ENCODE measurements around the gene SLC22A31. TPM values are rescaled to one million over a fixed set of nuclear protein-coding genes. Genes with fewer than 3 reads are reported as not detected.
"Not testable (repeated sequence)": the region's sequence is repeated elsewhere in the genome, so short reads cannot be mapped to it uniquely, and the experiment has no call there.

The SLC22A31 gene
- total RNA-seq: under 1 TPM in 1 of 3 donors, not detected in 2; 0.75 TPM
- not detected for total RNA-seq (2013)

DNA sequence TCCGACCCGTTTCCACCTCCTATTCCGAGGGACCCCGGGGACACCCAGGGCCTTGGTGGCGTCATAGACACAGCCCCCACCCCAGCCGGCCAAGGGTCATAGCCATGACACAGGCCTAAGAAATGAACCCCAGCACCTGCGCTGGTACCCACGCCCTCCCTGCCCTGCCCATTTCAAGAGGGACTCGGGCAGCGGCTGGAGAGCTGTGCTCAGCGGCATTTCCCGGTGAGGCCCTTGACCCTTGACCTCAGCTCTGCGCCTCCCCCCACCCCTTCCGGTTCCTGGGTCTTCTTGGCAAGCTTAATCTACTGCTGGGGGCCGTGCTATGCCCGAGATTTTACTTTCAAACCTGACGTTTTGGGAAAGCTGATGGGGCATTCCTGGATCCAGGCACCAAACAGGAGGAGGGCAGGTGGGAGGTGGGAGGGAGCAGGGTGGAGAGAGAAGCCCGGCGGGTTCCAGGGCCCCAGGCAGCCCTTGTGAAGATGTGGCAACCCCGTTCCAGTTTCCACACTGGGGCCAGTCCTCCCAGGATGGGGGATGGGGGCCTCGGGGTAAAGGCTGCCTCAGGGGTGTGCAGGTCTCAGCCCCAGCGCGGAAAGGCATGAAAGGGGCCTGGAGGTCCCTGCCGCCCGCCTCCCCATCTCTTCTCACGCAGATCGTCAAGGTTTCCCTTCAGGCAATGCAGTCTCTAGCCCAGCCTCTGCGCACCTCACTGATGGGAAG is at the start of gene SLC22A31:
SLC22A31 (minus strand) TSS at position 414 of the 726 bp plus-strand sequence; CDS start at position 378, 36 bp downstream.
- TF ChIP-seq, protein P1, sequence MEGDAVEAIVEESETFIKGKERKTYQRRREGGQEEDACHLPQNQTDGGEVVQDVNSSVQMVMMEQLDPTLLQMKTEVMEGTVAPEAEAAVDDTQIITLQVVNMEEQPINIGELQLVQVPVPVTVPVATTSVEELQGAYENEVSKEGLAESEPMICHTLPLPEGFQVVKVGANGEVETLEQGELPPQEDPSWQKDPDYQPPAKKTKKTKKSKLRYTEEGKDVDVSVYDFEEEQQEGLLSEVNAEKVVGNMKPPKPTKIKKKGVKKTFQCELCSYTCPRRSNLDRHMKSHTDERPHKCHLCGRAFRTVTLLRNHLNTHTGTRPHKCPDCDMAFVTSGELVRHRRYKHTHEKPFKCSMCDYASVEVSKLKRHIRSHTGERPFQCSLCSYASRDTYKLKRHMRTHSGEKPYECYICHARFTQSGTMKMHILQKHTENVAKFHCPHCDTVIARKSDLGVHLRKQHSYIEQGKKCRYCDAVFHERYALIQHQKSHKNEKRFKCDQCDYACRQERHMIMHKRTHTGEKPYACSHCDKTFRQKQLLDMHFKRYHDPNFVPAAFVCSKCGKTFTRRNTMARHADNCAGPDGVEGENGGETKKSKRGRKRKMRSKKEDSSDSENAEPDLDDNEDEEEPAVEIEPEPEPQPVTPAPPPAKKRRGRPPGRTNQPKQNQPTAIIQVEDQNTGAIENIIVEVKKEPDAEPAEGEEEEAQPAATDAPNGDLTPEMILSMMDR (IDR thresholded peaks at IDR 0.05): no peak
- ATAC-seq (no peak), DNase-seq (no peak)
- Histone ChIP-seq H3K9me3 (ENCODE audit: control insufficient read depth, insufficient read depth, low read length) (peaks cover 3% of the 10 kb centered on the region), H3K4me1 (ENCODE audit: control insufficient read depth, insufficient read depth, low read length) (peaks cover 15% of the 10 kb centered on the region), H3K4me3 (ENCODE audit: low read length) (no peak within 1 kb of the TSS), H3K27ac (ENCODE audit: low read length) (no peak within 1 kb of the TSS), H3K27me3 (ENCODE audit: control insufficient read depth, insufficient read depth, low read length) (peaks cover 26% of the 10 kb centered on the region), H3K36me3 (ENCODE audit: control insufficient read depth, insufficient read depth, low read length) (no peaks in the 10 kb centered on the region)
- Mint-ChIP-seq H3K9me3 (no peaks in the 10 kb centered on the region), H3K27ac (no peak within 1 kb of the TSS), H3K36me3 (no peaks in the 10 kb centered on the region), H3K4me3 (peak within 1 kb of the TSS; percentile 52), H3K4me1 (peaks cover 5% of the 10 kb centered on the region in 2 donors), H3K27me3 (ENCODE audit: low read depth in 2 of 2) (peaks cover 21 to 22% of the 10 kb centered on the region in 2 donors)
- intact Hi-C loops (cut with micrococcal nuclease): no loop called here
- 32% methylated on average over 28 of the region's 28 CpGs for WGBS (ENCODE audit: insufficient coverage)

DNA sequence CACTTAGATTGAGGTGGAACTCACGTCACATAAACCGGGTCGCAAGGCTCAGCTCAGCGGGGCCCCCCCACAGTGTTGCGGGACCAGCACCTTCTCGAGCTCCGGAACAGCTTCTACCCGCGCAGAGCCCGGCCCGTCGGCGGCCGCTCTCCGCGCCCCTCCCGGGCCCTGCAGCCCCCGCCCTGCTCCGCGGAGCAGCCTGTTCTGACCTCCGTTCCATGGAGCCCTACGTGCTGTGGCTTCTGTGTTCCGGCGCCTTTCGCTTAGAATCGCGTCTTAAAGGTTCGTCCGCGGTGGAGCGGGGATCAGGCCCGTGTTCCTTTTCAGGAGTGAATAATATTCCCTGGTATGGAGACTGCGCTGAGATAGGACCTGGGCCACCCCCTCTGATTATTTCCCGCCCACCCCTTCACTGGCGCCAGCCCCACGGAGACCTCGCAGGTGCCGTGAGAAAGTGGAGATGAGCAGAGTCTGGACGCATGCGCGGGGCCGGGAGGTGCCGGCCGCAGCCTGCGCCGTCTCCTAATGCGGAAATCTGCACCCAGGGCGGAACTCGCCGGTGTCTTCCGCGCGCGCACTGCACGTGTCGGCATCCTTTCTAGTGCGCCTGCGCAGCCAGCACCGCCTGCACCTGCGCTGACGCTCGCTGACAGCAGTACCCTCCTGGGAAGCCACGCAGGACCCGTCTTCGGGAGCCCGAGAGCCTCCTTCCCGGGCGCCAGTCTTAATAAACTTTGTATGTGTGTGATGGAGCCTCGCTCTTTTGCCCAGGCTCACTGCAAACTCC is 48.1 kb upstream of the SLC22A31 start:
- Mint-ChIP-seq H3K36me3 (no peaks in the 10 kb centered on the region), H3K4me3 (peak overlapping the region; percentile 77), H3K9me3 (peaks cover 2 to 10% of the 10 kb centered on the region in 2 donors), H3K27me3 (ENCODE audit: low read depth in 2 of 2) (no peaks in the 10 kb centered on the region), H3K4me1 (peaks cover 0 to 6% of the 10 kb centered on the region in 2 donors), H3K27ac (no peak overlapping the region)
- ATAC-seq: no peak
- peak in 1 of 2 donors; percentile 27 for DNase-seq
- Histone ChIP-seq H3K4me1 (ENCODE audit: control insufficient read depth, insufficient read depth, low read length) (peaks cover 12% of the 10 kb centered on the region), H3K27ac (ENCODE audit: low read length) (no peak overlapping the region), H3K9me3 (ENCODE audit: control insufficient read depth, insufficient read depth, low read length) (peaks cover 10% of the 10 kb centered on the region), H3K27me3 (ENCODE audit: control insufficient read depth, insufficient read depth, low read length) (no peaks in the 10 kb centered on the region), H3K4me3 (ENCODE audit: low read length) (peak overlapping the region; percentile 31), H3K36me3 (ENCODE audit: control insufficient read depth, insufficient read depth, low read length) (no peaks in the 10 kb centered on the region)
- WGBS (ENCODE audit: insufficient coverage): 62% methylated on average over 69 of the region's 69 CpGs
- intact Hi-C loops (cut with micrococcal nuclease): loop anchor here (10.0 kb wide), 1 partner anchor 66 kb away; no protein-coding TSS in a partner anchor
- TF ChIP-seq, protein P1 (IDR thresholded peaks at IDR 0.05): no peak

DNA sequence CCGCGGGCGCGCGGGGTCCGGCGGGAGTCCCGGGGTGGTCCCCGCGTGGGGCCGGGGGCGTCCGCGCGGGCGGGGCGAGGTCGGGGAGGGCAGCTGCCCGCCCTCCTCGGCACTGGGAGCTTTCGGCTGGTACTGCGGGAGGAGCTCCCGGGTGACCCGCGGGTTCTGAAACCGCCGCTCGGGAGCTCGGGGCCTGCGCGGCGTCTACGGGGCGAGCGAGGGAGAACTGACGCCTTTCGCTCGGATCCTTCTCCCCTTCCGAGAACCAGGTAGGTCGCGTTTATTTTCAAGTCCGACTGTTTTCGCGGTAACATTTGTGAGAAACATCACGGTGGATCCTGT is 47.4 kb upstream of the SLC22A31 start:
- H3K27ac ChIP-seq (ENCODE audit: low read length); DNase-seq; H3K36me3 Mint-ChIP-seq; H3K27me3 ChIP-seq (ENCODE audit: control insufficient read depth, insufficient read depth, low read length); H3K9me3 Mint-ChIP-seq; H3K4me1 Mint-ChIP-seq; H3K36me3 ChIP-seq (ENCODE audit: control insufficient read depth, insufficient read depth, low read length); H3K27ac Mint-ChIP-seq; H3K27me3 Mint-ChIP-seq (ENCODE audit: low read depth in 2 of 2): not testable (repeated sequence)
- intact Hi-C loops (cut with micrococcal nuclease): loop anchor here (10.0 kb wide), 1 partner anchor 67 kb away; no protein-coding TSS in a partner anchor
- WGBS (ENCODE audit: insufficient coverage): 2% methylated on average over 45 of the region's 45 CpGs
- H3K4me3 Mint-ChIP-seq: peak overlapping the region; percentile 81
- peaks cover 10% of the 10 kb centered on the region for H3K9me3 ChIP-seq (ENCODE audit: control insufficient read depth, insufficient read depth, low read length)
- H3K4me3 ChIP-seq (ENCODE audit: low read length): peak overlapping the region; percentile 31
- H3K4me1 ChIP-seq (ENCODE audit: control insufficient read depth, insufficient read depth, low read length): peaks cover 12% of the 10 kb centered on the region
- peak in 2 of 3 donors; percentile 42 to 58 for ATAC-seq
